HCT116 (cell line): ENCODE data around the gene MYO1F. TPM values are rescaled to one million over a fixed set of nuclear protein-coding genes. Genes with fewer than 3 reads are reported as not detected.
A peak's percentile ranks its signal among the peaks of the same experiment; 100 is the strongest.

Source experiments
- ATAC-seq: fragments of 200-7000 bp; cut with Tn5 transposase; 2 replicates; pipeline ENCODE4 v1.9.1; 2020; ENCODE audit warnings: mild to moderate bottlenecking, moderate library complexity
- BruUV-seq: library from RNA; stranded (reverse); fragments of 400-500 nt; replicated peaks from 2 replicates; lab custom pipeline; 2021; lab: Mats Ljungman, UMichigan
- CTCF ChIA-PET: fragments of 300-600 bp; sonication (Branson Sonifier 250); formaldehyde crosslinking; loops from one replicate; lab custom pipeline; 2021; ENCODE audit warnings: antibody characterized with exemption; lab: Charles Lee
- POLR2A ChIA-PET: fragments of 300-600, 350-600 bp; sonication (Branson Sonifier 250); formaldehyde crosslinking; loops from one replicate; lab custom pipeline; 2021; ENCODE audit warnings: antibody characterized with exemption; lab: Charles Lee
- RAD21 ChIA-PET, 2 experiments: fragments of 300-600 bp; sonication (Branson Sonifier 250); formaldehyde crosslinking; loops; one replicate each; lab custom pipeline; 2023; ENCODE audit warnings: low total read pairs in 2 of 2; ENCODE audit not compliant: uncharacterized antibody in 2 of 2, unreplicated experiment in 2 of 2, low non-redundant PET in 1 of 2; lab: Charles Lee
- DNase-seq: peaks from one replicate; pipeline ENCODE4 v3.0.0-alpha.2; 2010; ENCODE audit warnings: low read depth, low spot score
- H2AFZ ChIP-seq: fragments of 200-600 bp; shearing (Covaris generic), sonication (generic); 2 replicates; pipeline ENCODE4 v1.6.1; 2017; ENCODE audit warnings: low read depth, mixed run types, mixed read lengths, antibody characterized with exemption, low read length; ENCODE audit not compliant: poor library complexity, severe bottlenecking
- H3K27ac ChIP-seq: 2 replicates; pipeline ENCODE4 v1.5.1; 2012; ENCODE audit warnings: low read depth, low read length
- H3K27me3 ChIP-seq: fragments of 200-600 bp; sonication (generic); 2 replicates; pipeline ENCODE4 v1.6.1; 2016; ENCODE audit warnings: mixed run types, low read length, mixed read lengths; ENCODE audit not compliant: insufficient read depth
- H3K36me3 ChIP-seq, 2 experiments: fragments of 200-500 bp in 1 of 2; fragments of 200-600 bp in 1 of 2; sonication (Bioruptor generic) in 1 of 2; sonication (generic) in 1 of 2; 2 replicates each; pipeline versions ENCODE4 v1.5.1 to v1.6.1; 2014 to 2016; ENCODE audit warnings: low read length in 2 of 2, inconsistent platforms in 1 of 2, mixed read lengths in 1 of 2, mixed run types in 1 of 2; ENCODE audit not compliant: insufficient read depth in 2 of 2, control insufficient read depth in 1 of 2
- H3K4me1 ChIP-seq, 2 experiments: fragments of 200-600 bp in 1 of 2; sonication (generic) in 1 of 2; 2 replicates each; pipeline versions ENCODE4 v1.5.1 to v1.6.1; 2012 to 2017; ENCODE audit warnings: low read length in 2 of 2, inconsistent platforms in 1 of 2, mild to moderate bottlenecking in 1 of 2, mixed read lengths in 1 of 2, mixed run types in 1 of 2, moderate library complexity in 1 of 2; ENCODE audit not compliant: insufficient read depth in 2 of 2, control insufficient read depth in 1 of 2
- H3K4me2 ChIP-seq: fragments of 200-600 bp; sonication (generic); 2 replicates; pipeline ENCODE4 v1.6.1; 2017; ENCODE audit warnings: mixed run types, low read length, mixed read lengths
- H3K4me3 ChIP-seq, 2 experiments: fragments of 200-600 bp in 1 of 2; sonication (generic) in 1 of 2; replicated peaks in 1 of 2; 2 replicates each; pipeline ENCODE4 v1.5.1; 2011 to 2016; ENCODE audit warnings: low read length in 2 of 2, control low read depth in 1 of 2, low read depth in 1 of 2, mild to moderate bottlenecking in 1 of 2, mixed read lengths in 1 of 2, mixed run types in 1 of 2
- H3K79me2 ChIP-seq: fragments of 200-600 bp; sonication (generic); 2 replicates; pipeline ENCODE4 v1.6.1; 2017; ENCODE audit warnings: mild to moderate bottlenecking, mixed run types, low read length, moderate library complexity, mixed read lengths; ENCODE audit not compliant: insufficient read depth
- H3K9ac ChIP-seq: fragments of 200-600 bp; sonication (generic); 2 replicates; pipeline ENCODE4 v1.6.1; 2016; ENCODE audit warnings: low read length, mixed read lengths
- H3K9me2 ChIP-seq: fragments of 200-600 bp; sonication (generic), shearing (Covaris generic); 2 replicates; pipeline ENCODE4 v1.6.1; 2017; ENCODE audit warnings: mixed run types, mild to moderate bottlenecking, moderate library complexity; ENCODE audit not compliant: insufficient read depth
- H3K9me3 ChIP-seq, 2 experiments: fragments of 200-500 bp in 1 of 2; fragments of 200-600 bp in 1 of 2; sonication (Bioruptor generic) in 1 of 2; sonication (generic) in 1 of 2; 2 replicates each; pipeline ENCODE4 v1.6.1; 2014 to 2017; ENCODE audit warnings: low read length in 2 of 2, mixed read lengths in 2 of 2, inconsistent platforms in 1 of 2, low read depth in 1 of 2, mild to moderate bottlenecking in 1 of 2, mixed run types in 1 of 2, moderate library complexity in 1 of 2; ENCODE audit not compliant: control insufficient read depth in 1 of 2, insufficient read depth in 1 of 2
- H4K20me1 ChIP-seq: fragments of 200-600 bp; sonication (generic), shearing (Covaris generic); 2 replicates; pipeline ENCODE4 v1.6.1; 2017; ENCODE audit warnings: mixed run types, mild to moderate bottlenecking, moderate library complexity; ENCODE audit not compliant: insufficient read depth
- CBX3 ChIP-seq: IDR thresholded peaks from 2 replicates; pipeline ENCODE4 v1.6.1; 2012; ENCODE audit warnings: low read depth
- CEBPB ChIP-seq: IDR thresholded peaks from 2 replicates; pipeline ENCODE4 v1.6.1; 2012; ENCODE audit warnings: low read depth
- EZH2phosphoT487 ChIP-seq: fragments of 200-600 bp; IDR thresholded peaks from 2 replicates; pipeline ENCODE4 v1.6.1; 2018; ENCODE audit warnings: antibody characterized with exemption, borderline replicate concordance
- FOSL1 ChIP-seq: IDR thresholded peaks from 2 replicates; pipeline ENCODE4 v1.6.1; 2012; ENCODE audit warnings: low read depth
- JUND ChIP-seq: IDR thresholded peaks from 2 replicates; pipeline ENCODE4 v1.6.1; 2012
- POLR2A ChIP-seq: IDR thresholded peaks from 2 replicates; pipeline ENCODE4 v1.7.0; 2011; ENCODE audit warnings: borderline replicate concordance; ENCODE audit not compliant: insufficient read depth, insufficient read length; ENCODE audit errors: extremely low read depth
- REST ChIP-seq: IDR thresholded peaks from 2 replicates; pipeline ENCODE4 v1.6.1; 2012; ENCODE audit warnings: low read depth
- SIN3A ChIP-seq: IDR thresholded peaks from 2 replicates; pipeline ENCODE4 v1.6.1; 2012; ENCODE audit warnings: low read depth
- TCF7L2 ChIP-seq: IDR thresholded peaks from 2 replicates; pipeline ENCODE4 v1.7.0; 2011; ENCODE audit warnings: borderline replicate concordance, inconsistent platforms; ENCODE audit not compliant: insufficient read depth, insufficient read length; ENCODE audit errors: extremely low read depth
- YY1 ChIP-seq: IDR thresholded peaks from 2 replicates; pipeline ENCODE4 v1.6.1; 2011; ENCODE audit warnings: low read length, low read depth, moderate library complexity, mild to moderate bottlenecking; ENCODE audit not compliant: insufficient replicate concordance; ENCODE audit errors: extremely low read depth
- ZNF274 ChIP-seq: fragments of 200-500 bp; sonication (Bioruptor generic); IDR thresholded peaks from 2 replicates; pipeline ENCODE4 v1.6.1; 2014; ENCODE audit warnings: mild to moderate bottlenecking, low read depth, low read length, inconsistent platforms
- intact Hi-C: fragments of 100-400 bp; cut with micrococcal nuclease; formaldehyde crosslinking; loops from 2 replicates; pipeline ENCODE4 v1.10.0; 2022
- total RNA-seq: library from RNA; stranded (reverse); gene quantifications from one replicate; pipeline ENCODE4 v1.2.1, GENCODE V29; 2021; ENCODE audit not compliant: unreplicated experiment
- TF ChIP-seq, protein P1 (sequence below), 3 experiments: fragments of 200-600 bp in 1 of 3; sonication (generic) in 1 of 3; IDR thresholded peaks in 2 of 3; conservative IDR thresholded peaks in 1 of 3; 2 replicates each; pipeline ENCODE4 v1.5.1; 2012 to 2017; ENCODE audit warnings: low read depth in 2 of 3, low read length in 2 of 3, antibody characterized with exemption in 1 of 3, borderline replicate concordance in 1 of 3, control low read depth in 1 of 3, mild to moderate bottlenecking in 1 of 3, mixed read lengths in 1 of 3, mixed run types in 1 of 3, moderate library complexity in 1 of 3; ENCODE audit not compliant: insufficient read depth in 1 of 3

The MYO1F gene
- total RNA-seq, 1 experiment from 2014 or later = 0.39 TPM

- intact Hi-C loops = no loop called here
- ATAC-seq (peak; percentile 84), DNase-seq (peak; percentile 49)
- RAD21 ChIA-PET = interaction anchor here in 1 of 2 experiments (1.2 kb wide), 1 partner anchor 73 kb away, joined by 3 read pairs; no protein-coding TSS in a partner anchor
- Histone ChIP-seq H3K9me2 (no peaks in the 10 kb centered on the region), H2AFZ (no peak overlapping the region), H3K79me2 (no peaks in the 10 kb centered on the region), H3K27ac (no peak overlapping the region), H3K27me3 (no peaks in the 10 kb centered on the region), H3K9me3 (no peaks in the 10 kb centered on the region), H3K4me2 (peak overlapping the region; percentile 79), H3K36me3 (no peaks in the 10 kb centered on the region), H4K20me1 (no peaks in the 10 kb centered on the region), H3K4me3 (peak overlapping the region in 1 of 2 experiments; percentile 38; a peak in 2 of 4 replicates), H3K4me1 (peaks cover 8 to 20% of the 10 kb centered on the region in 2 experiments), H3K9ac (no peak overlapping the region)
- POLR2A ChIA-PET = no interaction called here
- TF ChIP-seq FOSL1 (peak; percentile 54), JUND (no peak; the same call in 1 of the 2 replicates), CEBPB (peak; percentile 85)
- no TSS peak for BruUV-seq
- CTCF ChIA-PET = interaction anchor here (1.1 kb wide), 1 partner anchor 9 kb away, joined by 7 read pairs; no protein-coding TSS in a partner anchor
Measured at GRCh38 chr19:8569066-8569771, 8.0 kb downstream of the MYO1F start.

GRCh38 chr19:8567522-8568172, 9.6 kb downstream of the MYO1F start:
- Histone ChIP-seq H3K27ac (no peak overlapping the region), H3K9ac (no peak overlapping the region), H3K4me2 (no peak overlapping the region), H3K4me3 (no peak overlapping the region), H4K20me1 (no peaks in the 10 kb centered on the region), H2AFZ (no peak overlapping the region), H3K79me2 (no peaks in the 10 kb centered on the region), H3K9me3 (no peaks in the 10 kb centered on the region), H3K9me2 (no peaks in the 10 kb centered on the region), H3K27me3 (no peaks in the 10 kb centered on the region), H3K4me1 (peaks cover 8 to 20% of the 10 kb centered on the region in 2 experiments), H3K36me3 (no peaks in the 10 kb centered on the region)
- CTCF ChIA-PET = interaction anchor here (2.7 to 2.8 kb wide), 2 partner anchors 11 to 13 kb away, joined by 7 to 8 read pairs; no protein-coding TSS in a partner anchor
- POLR2A ChIA-PET = no interaction called here
- DNase-seq (no peak), ATAC-seq (no peak)
- no TSS peak for BruUV-seq
- RAD21 ChIA-PET = no interaction called here
- TF ChIP-seq REST (no peak), EZH2phosphoT487 (no peak), ZNF274 (no peak), CBX3 (no peak), POLR2A (no peak), TCF7L2 (no peak), YY1 (no peak), SIN3A (no peak)
- TF ChIP-seq, protein P1, sequence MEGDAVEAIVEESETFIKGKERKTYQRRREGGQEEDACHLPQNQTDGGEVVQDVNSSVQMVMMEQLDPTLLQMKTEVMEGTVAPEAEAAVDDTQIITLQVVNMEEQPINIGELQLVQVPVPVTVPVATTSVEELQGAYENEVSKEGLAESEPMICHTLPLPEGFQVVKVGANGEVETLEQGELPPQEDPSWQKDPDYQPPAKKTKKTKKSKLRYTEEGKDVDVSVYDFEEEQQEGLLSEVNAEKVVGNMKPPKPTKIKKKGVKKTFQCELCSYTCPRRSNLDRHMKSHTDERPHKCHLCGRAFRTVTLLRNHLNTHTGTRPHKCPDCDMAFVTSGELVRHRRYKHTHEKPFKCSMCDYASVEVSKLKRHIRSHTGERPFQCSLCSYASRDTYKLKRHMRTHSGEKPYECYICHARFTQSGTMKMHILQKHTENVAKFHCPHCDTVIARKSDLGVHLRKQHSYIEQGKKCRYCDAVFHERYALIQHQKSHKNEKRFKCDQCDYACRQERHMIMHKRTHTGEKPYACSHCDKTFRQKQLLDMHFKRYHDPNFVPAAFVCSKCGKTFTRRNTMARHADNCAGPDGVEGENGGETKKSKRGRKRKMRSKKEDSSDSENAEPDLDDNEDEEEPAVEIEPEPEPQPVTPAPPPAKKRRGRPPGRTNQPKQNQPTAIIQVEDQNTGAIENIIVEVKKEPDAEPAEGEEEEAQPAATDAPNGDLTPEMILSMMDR (IDR thresholded peaks at IDR 0.05 in 2 of 3, conservative IDR thresholded peaks at IDR 0.05 in 1 of 3; ENCODE audit: borderline replicate concordance in 1 of 3, insufficient read depth in 1 of 3, low read depth in 2 of 3, low read length in 2 of 3) = no peak
- intact Hi-C loops = no loop called here
